ENCODE data around the gene GON4L.
"Not testable (repeated sequence)": the region's sequence is repeated elsewhere in the genome, so short reads cannot be mapped to it uniquely, and the experiment has no call there.

The GON4L gene

DNA sequence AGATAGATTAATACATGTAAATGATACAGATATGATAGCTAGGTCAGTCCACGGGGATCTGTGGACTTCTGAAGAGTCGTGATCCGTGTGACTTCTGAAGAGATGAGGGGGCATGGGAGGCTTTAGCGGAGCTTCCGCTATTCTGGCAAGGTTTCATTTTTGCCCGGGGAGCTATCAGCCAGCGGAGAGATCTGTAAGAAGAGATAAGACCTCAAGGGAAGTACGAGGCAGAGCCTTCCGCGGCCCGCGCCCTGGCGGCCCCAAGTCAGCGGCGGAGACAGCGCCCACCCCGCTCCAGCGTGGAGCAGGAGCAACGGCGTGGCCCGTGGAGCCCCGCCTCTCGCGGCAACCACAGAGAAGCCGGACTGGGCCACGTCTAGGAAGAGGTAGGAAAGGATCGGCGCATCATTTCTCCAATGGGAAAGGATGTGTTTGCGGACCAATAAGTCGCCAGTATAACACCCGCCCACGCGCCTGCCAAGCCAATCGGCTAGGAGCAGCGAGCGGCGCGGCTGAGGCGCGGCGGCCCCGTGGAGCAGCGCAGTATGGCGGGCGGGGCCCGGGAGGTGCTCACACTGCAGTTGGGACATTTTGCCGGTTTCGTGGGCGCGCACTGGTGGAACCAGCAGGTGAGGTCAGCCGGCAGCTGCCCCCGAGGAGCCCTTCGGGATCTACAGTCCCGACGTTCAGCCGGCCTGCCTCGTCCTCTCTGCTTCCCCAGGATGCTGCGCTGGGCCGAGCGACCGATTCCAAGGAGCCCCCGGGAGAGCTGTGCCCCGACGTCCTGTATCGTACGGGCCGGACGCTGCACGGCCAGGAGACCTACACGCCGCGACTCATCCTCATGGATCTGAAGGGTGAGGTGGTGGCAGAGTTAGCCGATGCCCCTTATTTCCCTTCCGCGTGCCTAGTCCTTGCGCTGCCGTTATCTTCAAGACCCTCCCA, 111.5 kb downstream of the GON4L start:
- peak; percentile 96 for DNase-seq (ENCODE audit: low read depth)

GRCh38 chr1:155744711-155745283, 112.2 kb downstream of the GON4L start:
- DNase-seq (ENCODE audit: low read depth) = no peak

- no peak for DNase-seq (ENCODE audit: low read depth)
Observed at GRCh38 chr1:155741908-155742307, 115.1 kb downstream of the GON4L start.

- DNase-seq (ENCODE audit: low read depth) = no peak
Observed at GRCh38 chr1:155740995-155741394, 116.0 kb downstream of the GON4L start.

- no peak for DNase-seq (ENCODE audit: low read depth)
Observed at GRCh38 chr1:155729031-155729898, 127.7 kb downstream of the GON4L start.

DNA sequence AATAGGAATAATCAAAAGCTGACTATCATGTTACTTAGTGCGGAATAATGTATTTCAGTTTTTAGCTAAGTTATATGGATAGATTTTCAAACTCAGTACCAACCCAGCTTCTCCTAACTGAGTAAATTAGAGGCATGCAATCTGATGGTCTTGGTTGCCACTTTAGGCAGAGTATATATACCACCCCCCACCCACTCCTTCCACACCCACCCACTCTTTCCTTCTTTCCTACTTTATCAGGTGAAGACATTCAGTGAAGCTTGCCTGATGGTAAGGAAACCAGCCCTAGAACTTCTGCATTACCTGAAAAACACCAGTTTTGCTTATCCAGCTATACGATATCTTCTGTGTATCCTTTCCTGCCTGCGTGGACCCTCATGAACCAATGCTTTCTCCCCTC, 131.9 kb downstream of the GON4L start:
- no peak for DNase-seq (ENCODE audit: low read depth)

- DNase-seq (ENCODE audit: low read depth) = no peak
Observed at GRCh38 chr1:155719703-155720102, 137.3 kb downstream of the GON4L start.

- not testable (repeated sequence) for DNase-seq (ENCODE audit: low read depth)
Observed at GRCh38 chr1:155718524-155719115, 138.4 kb downstream of the GON4L start.

DNA sequence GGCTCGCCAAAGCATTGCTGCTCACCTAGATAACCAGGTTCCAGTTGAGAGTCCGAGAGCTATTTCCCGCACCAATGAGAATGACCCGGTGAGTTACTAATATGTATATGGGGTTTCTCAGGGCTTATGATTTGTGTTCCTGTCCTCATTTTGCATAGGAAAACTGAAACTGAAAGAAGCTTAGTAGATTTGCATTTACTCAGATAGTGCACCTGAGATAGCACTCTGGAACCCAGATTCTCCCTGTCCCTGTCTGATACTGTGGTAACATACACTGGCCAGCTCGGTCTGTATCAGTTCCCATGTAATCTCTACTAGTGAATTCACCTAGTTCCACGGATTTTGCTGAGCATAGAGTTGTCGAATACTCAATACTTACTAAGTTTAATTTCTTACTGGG, 140.0 kb downstream of the GON4L start:
- DNase-seq (ENCODE audit: low read depth) = no peak

DNA sequence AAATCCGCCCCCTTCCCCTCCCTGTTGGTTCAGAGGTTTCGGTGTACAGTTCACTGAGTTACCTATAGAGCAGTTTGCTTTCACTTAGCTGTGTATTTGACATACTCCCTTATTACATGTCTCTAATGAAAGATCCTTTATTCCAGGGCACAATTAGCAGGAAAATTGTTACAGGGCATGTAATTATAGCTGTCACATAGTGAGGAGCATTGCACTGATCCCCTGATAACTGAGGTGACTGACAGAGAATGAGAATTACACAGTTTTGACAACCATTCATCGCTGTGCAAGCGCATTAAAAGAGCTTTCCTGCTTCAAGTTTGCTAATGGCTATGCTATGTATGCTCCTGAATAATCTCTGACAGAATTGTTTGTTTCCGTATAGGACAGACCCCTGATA, 141.2 kb downstream of the GON4L start:
- no peak for DNase-seq (ENCODE audit: low read depth)

GRCh38 chr1:155715056-155715455, 142.0 kb downstream of the GON4L start:
- not testable (repeated sequence) for DNase-seq (ENCODE audit: low read depth)

GRCh38 chr1:155713075-155713474, 143.9 kb downstream of the GON4L start:
- DNase-seq (ENCODE audit: low read depth) = no peak

GRCh38 chr1:155712636-155713035, 144.4 kb downstream of the GON4L start:
- DNase-seq (ENCODE audit: low read depth) = not testable (repeated sequence)

DNA sequence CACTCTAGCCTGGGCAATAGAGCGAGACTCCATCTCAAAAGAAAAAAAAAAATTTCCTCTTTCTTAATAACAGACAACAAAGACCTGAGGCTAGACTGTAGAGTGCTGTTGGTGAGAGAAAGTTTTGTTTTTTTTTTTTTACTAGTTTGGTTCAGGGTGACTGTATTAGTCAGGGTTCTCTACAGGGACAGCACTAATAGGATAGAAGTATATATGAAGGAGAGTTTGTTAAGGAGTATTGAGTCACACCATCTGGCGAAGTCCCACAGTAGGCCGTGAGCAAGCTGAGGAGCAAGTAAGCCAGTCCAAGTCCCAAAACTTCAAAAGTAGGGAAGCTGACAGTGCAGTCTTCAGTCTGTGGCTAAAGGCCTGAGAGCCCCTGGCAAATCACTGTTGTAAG, 145.6 kb downstream of the GON4L start:
- not testable (repeated sequence) for DNase-seq (ENCODE audit: low read depth)

DNA sequence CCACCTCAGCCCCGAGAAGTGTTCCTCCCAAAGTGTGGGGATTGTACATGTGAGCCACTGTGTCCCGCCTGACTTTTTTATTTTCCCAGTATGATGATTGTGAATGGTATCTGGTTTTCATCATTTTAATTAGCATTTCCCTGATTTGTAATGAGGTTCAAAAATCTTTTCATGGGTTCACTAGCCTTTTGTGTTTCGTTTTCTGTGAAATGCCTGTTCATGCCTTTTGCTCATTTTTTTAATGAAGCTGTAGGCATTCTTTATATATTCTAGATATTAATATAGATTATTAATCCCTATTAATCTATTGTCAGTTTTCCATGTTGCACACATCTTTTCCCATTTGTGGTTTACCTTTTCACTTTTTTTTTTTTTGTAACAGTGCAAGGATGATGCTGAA, 147.6 kb downstream of the GON4L start:
- no peak for DNase-seq (ENCODE audit: low read depth)

DNA sequence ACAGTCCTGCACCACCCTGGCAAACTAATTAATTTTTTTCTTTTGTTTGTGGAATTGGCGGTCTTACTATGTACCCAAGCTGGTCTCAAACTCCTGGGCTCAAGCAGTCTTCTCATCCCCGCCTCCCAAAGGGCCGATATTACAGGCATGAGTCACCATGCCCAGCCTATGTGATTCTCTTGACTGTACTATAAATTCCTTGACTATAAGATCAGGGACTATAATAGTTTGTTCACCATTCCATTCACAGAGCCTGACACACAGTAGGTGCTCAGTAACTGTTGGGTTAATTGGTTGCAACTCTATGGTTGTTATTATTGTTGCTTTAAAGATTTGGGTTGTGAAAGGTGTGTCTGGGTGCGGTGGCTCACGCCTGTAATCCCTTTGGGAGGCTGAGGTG, 150.9 kb downstream of the GON4L start:
- no peak for DNase-seq (ENCODE audit: low read depth)

DNA sequence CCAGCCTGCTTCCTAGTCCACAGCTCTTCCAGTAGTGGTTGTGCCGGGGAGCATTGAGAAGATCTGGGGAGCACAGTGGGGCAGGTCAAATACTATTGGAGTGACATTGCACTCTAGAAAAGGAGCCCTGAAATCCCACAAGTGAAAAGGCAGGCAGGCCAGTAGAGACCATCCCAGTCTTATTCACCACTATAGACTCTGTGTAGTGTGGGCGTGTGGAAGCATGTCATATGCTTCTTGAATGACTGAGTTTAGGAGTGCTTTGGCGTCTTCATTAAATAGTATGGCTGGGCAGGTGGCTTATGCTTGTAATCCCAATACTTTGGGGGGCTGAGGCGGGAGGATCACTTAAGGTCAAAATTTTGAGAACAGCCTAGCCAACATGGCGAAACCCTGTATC, 152.6 kb downstream of the GON4L start:
- DNase-seq (ENCODE audit: low read depth) = not testable (repeated sequence)

DNA sequence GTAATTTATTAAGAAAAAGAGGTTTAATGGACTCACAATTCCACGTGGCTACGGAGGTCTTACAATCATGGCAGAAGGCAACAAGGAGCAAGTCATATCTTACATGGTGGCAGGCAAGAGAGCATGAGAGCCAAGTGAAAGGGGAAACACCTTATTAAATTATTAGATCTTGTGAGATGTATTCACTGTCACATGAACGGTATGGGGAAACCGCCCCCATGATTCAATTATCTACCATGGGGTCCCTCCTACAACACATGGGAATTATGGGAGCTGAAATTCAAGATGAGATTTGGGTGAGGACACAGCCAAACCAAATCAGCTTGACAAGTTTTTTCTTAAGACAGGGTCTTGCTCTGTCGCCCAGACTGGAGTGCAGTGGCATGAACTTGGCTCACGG, 153.8 kb downstream of the GON4L start:
- no peak for DNase-seq (ENCODE audit: low read depth)

DNA sequence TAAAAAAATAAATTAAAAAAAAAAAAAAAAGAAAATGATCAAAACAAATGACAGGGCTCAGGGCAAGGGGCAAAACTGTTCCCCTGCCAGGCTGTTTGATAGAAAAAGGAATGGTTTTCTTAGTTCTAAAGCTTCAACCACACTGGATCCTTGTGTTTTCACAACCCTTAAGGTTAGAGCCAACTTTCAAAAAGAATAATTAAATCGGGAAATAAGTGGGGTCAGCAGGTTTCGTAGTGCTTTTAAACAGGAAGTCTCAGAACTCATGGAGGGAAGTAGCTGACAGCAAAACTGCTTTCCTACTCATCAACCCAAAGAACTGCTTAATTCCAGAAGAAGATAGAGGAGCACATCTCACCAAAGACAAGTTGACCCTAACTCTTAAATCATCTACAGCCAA, 155.3 kb downstream of the GON4L start:
- DNase-seq (ENCODE audit: low read depth) = not testable (repeated sequence)
